HG02642 (cell line): ENCODE measurements around the gene TMCC3.
"Not testable (repeated sequence)": the region's sequence is repeated elsewhere in the genome, so short reads cannot be mapped to it uniquely, and the experiment has no call there.

ENCODE experiments used
- ATAC-seq: cut with Tn5 transposase; IDR thresholded peaks from one replicate; pipeline ENCODE4 v1.9.1; 2021; ENCODE audit warnings: mild to moderate bottlenecking; ENCODE audit not compliant: unreplicated experiment, poor library complexity

Gene TMCC3

DNA sequence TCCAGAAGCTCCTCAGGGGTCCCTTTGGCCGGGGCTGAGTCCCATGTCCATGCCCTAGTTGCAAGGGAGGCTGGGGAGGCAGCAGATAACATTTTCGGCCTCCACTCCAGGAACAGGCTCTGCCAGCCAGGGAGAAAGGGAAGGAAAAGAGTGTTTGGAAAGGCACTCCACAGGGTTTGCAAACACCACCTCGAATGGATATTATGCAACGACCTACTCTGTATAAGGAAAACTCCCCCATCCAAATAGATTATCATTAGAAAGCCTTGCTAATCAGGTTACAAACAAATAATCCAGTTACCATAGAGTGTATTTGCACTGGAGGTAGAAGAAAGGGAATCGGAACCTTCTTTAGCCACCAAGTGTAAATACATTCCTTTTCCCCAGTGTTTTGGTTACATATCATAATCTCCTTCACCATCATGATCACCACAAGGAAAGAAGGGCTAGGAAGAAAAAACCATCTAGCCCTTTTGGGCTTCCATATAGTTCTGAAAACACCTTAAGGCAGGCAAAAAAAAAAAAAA is 40.4 kb downstream of the TMCC3 start:
- no peak for ATAC-seq

DNA sequence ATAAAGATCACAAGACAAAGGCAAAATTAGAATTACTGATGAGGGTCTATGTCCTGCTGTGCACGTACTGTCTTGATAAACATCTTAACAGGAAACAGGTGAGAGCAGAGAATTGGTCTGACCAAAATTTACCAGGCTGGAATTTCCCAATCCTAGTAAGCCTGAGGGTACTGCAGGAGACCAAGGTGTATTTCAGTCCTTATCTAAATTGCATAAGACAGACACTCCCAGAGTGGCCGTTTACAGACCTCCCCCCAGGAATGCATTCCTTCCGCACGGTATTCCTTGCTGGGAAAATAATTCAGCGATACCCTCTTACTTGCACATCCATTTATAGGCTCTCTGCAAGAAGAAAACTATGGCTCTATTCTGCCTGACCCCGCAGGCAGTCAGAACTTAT is 43.5 kb downstream of the TMCC3 start:
- ATAC-seq = not testable (repeated sequence)

DNA sequence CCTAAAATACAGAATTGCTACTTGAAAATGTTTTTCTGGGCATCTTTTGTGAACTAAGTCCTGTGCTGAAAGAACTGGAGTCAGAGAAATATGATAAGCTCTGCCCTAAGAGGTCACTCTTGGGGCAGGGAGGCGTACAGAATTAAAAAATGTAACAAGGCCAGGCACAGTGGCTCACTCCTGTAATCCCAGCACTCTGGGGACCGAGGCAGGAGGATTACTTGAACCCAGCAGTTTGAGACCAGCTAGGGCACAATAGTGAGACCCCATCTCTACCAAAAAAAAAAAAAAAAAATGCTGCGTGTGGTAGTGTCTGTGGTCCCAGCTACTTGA is 46.0 kb downstream of the TMCC3 start:
- no peak for ATAC-seq

DNA sequence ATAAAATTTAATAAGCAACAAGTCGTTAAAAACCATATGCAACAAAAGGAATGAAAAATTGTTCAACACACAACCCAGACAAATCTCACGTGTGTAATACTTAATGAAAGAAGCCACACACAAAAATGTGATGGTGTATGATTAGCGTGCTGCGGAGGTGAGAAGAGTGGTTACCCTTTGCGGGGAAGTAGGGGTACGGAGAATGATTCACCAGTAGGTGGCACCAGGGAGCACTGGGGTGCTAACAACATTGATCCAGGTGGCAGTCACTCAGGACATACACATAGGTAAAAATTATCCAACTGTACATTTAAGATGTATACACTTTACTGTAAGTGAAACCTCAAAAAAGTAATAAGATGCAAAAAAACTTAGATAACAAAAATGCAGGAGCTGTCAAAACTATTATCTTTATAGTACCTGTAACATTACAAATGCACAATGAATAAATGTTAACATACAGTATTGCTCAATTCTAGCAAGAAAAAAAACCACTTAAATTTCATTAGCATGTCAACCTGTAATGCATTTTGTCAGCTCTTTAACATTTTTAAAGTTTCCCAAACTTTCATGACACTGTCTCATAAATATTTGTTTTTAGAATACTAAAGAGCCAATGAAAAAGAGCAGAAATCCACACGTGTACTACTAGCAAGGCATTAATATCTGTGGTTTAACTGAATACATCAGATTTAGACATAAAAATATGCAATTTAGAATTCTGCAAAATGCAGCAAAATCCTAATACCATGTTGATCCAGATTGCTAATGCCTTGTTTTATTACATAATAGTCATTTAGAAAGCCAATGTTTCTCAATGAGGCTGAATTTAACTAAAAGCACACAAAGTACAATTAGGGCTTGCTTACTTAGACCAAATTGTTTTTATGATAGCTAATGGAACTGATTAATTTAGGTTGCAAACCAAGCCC is 46.7 kb downstream of the TMCC3 start:
- ATAC-seq = no peak

DNA sequence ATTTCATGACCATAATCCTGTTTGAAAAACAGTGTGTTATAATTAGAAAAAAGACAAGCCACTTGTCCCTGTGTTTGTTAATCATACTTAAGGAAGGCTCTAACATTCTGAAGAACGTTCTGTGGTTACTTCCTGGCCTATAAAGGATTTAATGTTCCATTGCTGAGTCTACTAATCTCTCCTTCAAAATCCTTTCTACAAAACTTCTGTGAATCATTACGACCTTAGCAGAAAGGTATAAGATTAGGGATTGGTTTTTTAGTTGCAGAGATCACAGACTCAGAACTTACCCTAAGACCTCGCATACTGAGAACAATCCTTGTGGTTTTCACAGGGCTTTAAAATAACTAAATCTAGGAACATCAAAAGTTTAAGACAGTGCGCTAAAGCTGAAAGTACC is 48.3 kb downstream of the TMCC3 start:
- no peak for ATAC-seq

DNA sequence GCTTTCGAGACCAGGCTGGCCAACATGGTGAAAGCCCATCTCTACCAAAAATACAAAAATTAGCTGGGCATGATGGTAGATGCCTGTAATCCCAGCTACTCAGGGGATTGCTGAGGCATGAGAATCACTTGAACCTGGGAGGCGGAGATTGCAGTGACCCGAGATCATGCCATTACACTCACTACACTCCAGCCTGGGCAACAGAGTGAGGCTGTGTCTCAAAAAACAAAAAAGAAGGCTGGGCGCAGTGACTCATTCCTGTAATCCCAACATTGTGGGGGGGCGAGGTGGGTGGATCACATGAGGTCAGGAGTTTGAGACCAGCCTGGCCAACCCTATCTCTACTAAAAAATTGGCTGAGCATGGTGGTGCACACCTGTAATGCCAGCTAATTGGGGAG is 49.0 kb downstream of the TMCC3 start:
- not testable (repeated sequence) for ATAC-seq

DNA sequence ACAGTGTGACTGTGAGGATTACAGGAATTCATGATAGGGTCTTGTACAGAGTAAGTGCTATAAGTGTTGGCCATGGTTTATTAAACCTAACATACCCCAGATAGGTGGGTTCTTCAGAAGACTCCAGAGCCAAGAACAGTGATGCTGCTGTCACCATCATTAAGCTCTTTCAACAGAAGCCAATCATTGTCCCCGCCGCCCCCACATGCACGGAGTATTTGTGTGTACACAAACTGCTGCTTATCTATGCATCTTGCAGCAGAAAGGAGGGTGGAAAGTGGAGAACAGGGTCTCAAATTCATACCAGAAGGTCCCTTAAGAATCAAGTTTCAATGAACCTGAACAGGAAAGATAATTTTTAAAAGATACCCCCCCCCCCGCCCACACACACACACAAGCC is 51.2 kb downstream of the TMCC3 start:
- ATAC-seq = no peak

DNA sequence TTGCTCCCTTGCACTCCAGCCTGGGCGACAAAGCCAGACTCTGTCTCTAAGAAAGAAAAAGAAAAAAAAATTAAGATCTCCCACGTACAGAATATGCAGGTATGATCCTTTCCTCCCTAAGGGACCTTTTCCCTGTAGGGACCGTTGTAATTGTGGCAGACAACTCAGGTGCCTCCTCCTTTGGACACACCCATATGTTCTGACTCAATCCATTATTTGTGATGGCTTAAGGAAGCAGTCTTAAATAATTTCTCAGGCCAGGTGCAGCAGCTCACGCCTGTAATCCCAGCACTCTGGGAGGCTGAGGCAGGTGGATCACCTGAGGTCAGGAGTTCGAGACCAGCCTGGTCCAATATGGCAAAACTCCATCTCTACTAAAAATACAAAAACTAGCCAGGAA is 53.1 kb downstream of the TMCC3 start:
- ATAC-seq = no peak

DNA sequence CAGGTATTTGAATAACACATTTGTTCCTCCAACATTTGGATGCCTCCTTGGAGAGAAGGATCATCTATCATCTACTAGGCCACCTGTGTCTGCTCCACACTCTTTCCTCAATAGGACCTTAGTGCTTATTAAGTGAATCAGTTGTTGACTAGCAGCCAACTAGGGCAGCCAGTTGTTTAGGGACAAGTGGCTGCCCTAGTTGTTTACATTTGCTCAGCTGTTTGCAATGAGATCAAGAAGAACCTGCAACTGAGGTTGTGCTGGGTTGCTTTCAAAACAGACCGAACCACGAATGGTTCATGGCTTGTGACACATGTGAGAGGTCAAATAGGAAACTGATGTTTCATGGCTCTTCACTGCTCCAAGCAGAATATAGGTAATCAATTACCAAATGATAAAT is 53.8 kb downstream of the TMCC3 start:
- no peak for ATAC-seq

DNA sequence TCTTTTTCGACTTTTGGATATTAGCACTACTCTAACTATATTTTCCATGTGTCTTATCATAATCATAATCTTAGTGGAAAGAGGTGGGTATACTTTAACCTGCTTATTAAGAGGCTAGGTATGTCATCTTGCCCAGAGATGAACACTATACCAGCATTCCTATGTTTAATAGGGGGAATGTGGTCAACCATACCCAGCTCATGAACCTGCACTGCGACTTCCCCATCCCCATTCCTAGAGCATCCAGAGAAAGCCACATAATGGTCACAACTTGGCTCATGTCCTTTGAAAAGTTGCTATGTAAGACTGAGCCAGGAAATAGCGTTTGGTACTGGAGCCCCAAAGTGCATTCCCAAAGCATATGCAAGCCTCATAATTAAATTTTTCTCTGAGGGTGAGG is 55.2 kb downstream of the TMCC3 start:
- no peak for ATAC-seq

DNA sequence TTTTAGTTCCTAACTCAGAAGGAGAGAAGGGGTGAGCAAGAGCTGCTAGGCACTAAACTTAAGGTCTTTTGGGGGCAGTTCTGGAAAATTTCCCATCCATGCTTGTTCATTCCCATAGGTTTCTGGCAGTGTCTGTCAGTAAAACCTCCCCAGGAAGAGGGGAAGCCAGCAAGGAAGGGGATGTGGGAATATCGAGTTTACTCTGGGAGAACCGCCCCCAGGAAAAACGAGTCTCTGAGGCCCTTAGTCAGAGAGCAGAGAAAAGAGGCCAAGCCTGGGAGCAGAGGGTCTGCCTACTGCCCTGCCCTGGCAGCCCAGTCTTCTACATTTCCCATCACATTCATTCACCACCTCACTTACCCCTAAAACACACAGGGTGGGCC is 55.9 kb downstream of the TMCC3 start:
- no peak for ATAC-seq

DNA sequence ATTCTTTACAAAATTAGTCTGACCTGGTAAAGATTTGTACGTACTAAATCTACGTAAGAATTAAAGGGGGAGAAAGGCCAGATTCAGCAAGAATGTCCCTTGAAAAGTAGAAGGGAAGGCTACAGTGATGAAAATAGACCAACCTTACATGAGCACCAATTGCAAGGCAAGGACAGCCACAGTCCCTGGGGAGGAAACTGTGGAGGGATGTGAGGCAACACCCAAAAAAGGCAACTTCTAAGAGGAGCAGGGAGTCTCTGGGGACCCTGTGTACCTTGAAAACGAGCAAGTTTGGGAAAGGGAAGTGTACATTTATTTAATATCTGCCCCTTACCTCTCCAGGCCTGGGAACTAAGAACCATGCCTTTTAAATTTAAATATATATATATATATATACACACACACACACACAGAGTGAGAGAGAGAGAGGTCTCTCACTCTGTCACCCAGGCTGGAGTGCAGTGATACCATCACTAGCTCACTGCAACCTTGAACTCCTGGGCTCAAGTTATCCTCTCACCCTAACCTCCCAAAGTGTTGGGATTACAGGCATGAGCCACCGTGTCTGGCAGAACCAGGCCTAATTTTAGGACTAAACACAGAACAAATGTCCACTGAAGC is 56.4 kb downstream of the TMCC3 start:
- no peak for ATAC-seq

DNA sequence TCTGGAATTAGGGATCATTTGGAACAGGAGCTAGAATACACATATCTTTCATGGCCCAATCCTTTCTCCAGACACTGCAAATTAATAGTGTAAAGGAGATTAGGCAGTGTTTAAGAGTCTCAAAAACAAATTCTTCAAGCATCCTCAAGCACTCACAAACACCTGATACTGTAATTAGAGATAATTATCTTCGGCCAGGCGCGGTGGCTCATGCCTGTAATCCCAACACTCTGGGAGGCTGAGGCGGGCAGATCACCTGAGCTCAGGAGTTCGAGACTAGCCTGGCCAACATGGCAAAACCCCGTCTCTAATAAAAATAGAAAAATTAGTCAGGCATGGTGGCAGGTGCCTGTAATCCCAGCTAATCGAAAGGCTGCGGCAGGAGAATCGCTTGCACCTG is 57.6 kb downstream of the TMCC3 start:
- ATAC-seq = not testable (repeated sequence)

DNA sequence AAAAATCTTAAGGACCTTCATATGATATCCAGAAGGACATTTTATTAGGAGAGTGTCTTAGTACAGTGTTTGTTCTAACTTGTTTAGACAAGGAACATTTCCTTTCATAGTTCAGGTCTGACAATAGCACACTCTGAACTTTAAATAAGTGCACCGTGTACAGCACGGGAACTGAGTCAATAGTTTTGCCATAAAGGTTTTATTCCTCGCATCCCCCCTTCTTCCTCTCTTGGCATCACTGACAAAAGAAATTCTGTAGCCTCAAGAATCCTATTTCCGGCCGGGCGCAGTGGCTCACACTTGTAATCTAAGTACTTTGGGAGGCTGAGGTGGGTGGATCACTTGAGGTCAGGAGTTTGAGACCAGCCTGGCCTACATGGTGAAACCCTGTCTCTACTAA is 58.3 kb downstream of the TMCC3 start:
- no peak for ATAC-seq

DNA sequence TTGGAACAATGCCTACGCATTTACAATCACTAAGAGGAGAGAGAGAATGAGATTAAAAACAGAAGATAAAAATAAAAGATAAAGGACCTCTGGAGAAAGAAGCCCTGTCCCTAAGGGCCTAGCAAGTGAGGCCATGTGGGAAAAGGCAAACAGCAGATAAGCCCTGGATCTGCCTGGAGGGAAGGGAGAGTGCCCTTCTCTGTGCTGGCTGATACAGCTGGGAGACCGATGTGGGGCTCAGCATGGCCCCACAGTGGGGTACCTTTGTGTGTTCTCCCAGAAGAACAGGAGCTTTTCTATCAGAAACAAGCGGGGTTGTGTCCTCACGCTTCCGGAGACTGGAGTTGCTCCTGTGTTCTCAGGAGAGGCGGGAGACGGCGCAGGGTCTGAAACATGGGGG is 59.9 kb downstream of the TMCC3 start:
- no peak for ATAC-seq

DNA sequence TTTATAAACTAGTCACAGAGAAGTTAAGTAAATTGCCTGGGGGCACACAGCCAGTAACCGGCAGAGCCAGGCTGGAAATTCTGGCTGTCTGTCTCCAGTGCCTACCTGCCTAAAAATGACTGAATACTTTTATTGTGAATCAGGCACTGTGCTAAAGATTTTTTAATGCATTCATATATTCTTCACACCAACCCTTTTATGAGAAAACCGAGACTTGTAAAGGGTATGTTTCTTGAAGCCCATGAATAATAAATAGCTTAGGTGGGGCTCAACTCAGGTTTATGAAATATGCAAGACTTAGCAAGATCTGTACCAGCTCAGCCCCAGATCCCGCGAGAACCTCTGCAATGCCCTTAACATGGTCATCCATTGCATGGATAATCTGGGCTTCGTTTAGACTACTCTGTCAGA is 60.8 kb downstream of the TMCC3 start:
- no peak for ATAC-seq

DNA sequence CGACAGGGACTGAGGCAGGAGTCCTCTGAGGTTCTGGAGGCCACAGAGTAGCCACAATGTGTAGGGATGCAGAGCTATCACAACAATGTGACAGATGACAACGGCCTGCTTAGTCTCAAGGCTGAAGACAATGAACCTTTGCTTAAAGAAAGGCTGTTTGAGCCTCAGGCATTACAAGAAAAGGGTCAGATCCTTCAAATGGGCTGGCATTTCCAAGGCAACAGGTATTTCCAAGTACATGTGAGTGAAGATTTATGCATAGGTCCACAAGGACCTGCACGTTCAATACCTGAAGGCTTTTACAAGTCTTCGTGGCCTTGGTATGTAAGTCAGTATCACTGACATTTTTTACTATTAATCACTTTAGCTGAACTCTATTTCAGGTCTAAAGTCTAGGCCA is 62.0 kb downstream of the TMCC3 start:
- ATAC-seq = no peak

DNA sequence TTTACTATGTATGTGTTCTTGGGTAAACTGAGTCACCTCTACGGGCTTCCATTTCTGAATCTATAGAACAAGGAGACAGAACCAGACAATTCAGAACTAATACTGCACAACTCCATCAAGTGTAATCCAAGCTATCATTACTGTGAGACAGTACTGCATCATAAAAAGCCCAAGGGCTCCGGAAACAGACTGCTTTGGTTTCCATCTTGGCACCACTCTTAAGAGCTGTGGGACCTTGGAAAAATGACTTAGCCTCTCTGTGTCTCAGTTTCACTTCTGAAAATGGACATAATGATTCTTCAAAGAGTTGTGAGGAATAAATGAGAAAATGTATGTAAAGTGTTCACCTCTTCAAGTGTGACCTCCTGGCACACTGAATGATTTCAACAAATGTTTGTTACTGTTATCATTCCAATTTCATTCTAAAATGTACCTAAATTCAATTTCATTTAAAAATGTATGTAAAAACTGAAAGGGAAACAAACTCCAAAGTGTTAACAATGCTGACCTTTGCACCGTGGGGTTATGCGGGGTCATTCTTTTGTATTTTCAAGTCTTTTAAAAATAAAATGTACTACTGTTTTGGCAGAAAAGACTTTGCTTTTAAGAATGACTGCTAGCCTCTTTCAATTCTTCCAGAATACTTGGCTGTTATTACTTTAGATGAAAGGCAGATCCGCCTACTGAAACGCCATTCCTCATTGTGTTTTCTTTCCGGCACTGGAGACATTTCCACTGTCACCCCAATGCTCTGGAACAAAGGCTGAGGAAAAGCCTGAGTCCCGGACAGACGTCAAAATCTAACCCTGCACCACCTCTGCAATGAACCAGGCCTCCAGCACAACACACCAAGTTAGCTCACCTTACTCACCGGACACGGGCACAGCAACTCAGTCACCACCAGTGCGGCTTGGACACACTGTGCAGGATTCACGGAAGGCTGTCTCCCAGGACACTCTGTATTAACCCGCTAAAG is 62.8 kb downstream of the TMCC3 start:
- ATAC-seq = no peak

DNA sequence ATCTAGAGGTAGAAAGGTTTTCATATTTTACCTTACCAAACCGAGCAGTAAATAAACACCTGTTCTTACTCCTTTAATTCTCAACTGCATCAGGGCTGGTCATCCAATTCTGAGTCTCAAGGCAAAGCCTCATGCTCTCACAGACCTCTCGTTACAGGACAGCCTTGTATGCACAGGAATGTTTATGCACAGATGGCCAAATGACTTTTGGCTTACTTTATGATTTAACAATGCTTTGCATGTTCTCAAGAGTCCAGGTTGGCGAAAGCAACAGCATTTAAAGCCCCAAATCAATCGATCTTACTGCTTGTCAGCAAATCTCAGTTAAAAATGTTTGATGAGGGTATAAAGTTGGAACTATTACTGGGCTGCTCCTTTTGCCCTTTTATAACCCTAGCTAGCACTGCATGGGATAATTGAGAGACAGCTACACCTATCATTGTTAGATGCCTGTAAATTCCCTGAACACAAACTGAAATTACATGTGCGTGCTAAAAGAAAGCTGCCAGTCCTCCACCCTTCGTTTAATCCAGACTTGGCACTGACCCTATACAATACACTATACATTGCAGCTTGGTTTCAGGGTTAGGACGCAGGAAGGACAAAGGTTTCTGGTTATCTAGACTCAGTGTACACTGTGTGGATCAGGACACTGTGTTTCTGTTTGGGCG is 63.6 kb downstream of the TMCC3 start:
- ATAC-seq = no peak

DNA sequence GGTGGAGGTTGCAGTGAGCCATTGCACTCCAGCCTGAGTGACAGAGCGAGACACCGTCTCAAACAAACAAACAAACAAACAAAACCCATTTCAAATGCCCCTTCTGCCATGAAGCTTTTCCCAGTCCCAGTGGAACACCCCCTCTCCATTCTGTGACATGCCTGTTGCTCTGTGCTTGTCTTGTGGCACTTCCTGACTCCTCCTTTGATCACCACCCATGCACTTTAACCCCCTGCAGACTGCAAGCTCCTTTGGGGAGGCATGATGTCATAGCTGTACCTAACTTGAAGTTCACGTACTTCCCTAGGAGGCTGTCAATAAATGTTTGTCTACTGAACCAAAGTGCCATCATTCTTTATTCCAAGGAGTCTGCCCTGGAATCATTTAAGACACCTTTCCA is 64.7 kb downstream of the TMCC3 start:
- no peak for ATAC-seq
